ENCODE measurements around the gene QRICH2.
"Not testable (repeated sequence)": the region's sequence is repeated elsewhere in the genome, so short reads cannot be mapped to it uniquely, and the experiment has no call there.

Gene QRICH2

GRCh38 chr17:76331083-76331482 lies 23.0 kb upstream of the QRICH2 start:
- no peak for DNase-seq (ENCODE audit: low spot score)

GRCh38 chr17:76329664-76330063 lies 21.6 kb upstream of the QRICH2 start:
- no peak for DNase-seq (ENCODE audit: low spot score)

GRCh38 chr17:76327696-76328095 lies 19.6 kb upstream of the QRICH2 start:
- DNase-seq (ENCODE audit: low spot score) = no peak

- DNase-seq (ENCODE audit: low spot score) = no peak
Measured at GRCh38 chr17:76326306-76326705, 18.2 kb upstream of the QRICH2 start.

GRCh38 chr17:76318586-76318985 lies 10.5 kb upstream of the QRICH2 start:
- no peak for DNase-seq (ENCODE audit: low spot score)

- no peak for DNase-seq (ENCODE audit: low spot score)
Measured at GRCh38 chr17:76317535-76317934, 9.5 kb upstream of the QRICH2 start.

GRCh38 chr17:76314392-76315227 lies 6.5 kb upstream of the QRICH2 start:
- DNase-seq (ENCODE audit: low spot score) = no peak

- DNase-seq (ENCODE audit: low spot score) = no peak
Measured at GRCh38 chr17:76312735-76313134, 4.7 kb upstream of the QRICH2 start.

- no peak for DNase-seq (ENCODE audit: low spot score)
Measured at GRCh38 chr17:76309461-76309860, 1.4 kb upstream of the QRICH2 start.

GRCh38 chr17:76307299-76307965 lies 644 bp downstream of the QRICH2 start:
- DNase-seq (ENCODE audit: low spot score) = no peak

- not testable (repeated sequence) for DNase-seq (ENCODE audit: low spot score)
Measured at GRCh38 chr17:76305135-76305454, 3.0 kb downstream of the QRICH2 start.

GRCh38 chr17:76304226-76305134 lies 3.6 kb downstream of the QRICH2 start:
- no peak for DNase-seq (ENCODE audit: low spot score)

GRCh38 chr17:76297436-76297835 lies 10.6 kb downstream of the QRICH2 start:
- no peak for DNase-seq (ENCODE audit: low spot score)

GRCh38 chr17:76296889-76297288 lies 11.2 kb downstream of the QRICH2 start:
- no peak for DNase-seq (ENCODE audit: low spot score)

GRCh38 chr17:76296186-76296585 lies 11.9 kb downstream of the QRICH2 start:
- no peak for DNase-seq (ENCODE audit: low spot score)

GRCh38 chr17:76293106-76293505 lies 15.0 kb downstream of the QRICH2 start:
- DNase-seq (ENCODE audit: low spot score) = no peak

GRCh38 chr17:76292567-76292966 lies 15.5 kb downstream of the QRICH2 start:
- DNase-seq (ENCODE audit: low spot score) = no peak

GRCh38 chr17:76281573-76282371 lies 26.3 kb downstream of the QRICH2 start:
- no peak for DNase-seq (ENCODE audit: low spot score)

GRCh38 chr17:76280650-76281049 lies 27.4 kb downstream of the QRICH2 start:
- DNase-seq (ENCODE audit: low spot score) = no peak

- DNase-seq (ENCODE audit: low spot score) = peak; percentile 8
Measured at GRCh38 chr17:76279742-76280287, 28.3 kb downstream of the QRICH2 start.

- peak; percentile 93 for DNase-seq (ENCODE audit: low spot score)
Measured at GRCh38 chr17:76278952-76279741, 28.9 kb downstream of the QRICH2 start.

Data from HuH-7.5 (cell line).